CD4-positive, alpha-beta T cell treated with Interleukin-1 beta for 1 hour (primary cell): ENCODE results near the gene ETHE1.
"Not testable (repeated sequence)": the region's sequence is repeated elsewhere in the genome, so short reads cannot be mapped to it uniquely, and the experiment has no call there.

Experiments used
- DNase-seq, 2 donors: peaks; one replicate each; pipeline ENCODE4 v3.0.0-alpha.2; 2020 to 2022

ETHE1 gene

DNA sequence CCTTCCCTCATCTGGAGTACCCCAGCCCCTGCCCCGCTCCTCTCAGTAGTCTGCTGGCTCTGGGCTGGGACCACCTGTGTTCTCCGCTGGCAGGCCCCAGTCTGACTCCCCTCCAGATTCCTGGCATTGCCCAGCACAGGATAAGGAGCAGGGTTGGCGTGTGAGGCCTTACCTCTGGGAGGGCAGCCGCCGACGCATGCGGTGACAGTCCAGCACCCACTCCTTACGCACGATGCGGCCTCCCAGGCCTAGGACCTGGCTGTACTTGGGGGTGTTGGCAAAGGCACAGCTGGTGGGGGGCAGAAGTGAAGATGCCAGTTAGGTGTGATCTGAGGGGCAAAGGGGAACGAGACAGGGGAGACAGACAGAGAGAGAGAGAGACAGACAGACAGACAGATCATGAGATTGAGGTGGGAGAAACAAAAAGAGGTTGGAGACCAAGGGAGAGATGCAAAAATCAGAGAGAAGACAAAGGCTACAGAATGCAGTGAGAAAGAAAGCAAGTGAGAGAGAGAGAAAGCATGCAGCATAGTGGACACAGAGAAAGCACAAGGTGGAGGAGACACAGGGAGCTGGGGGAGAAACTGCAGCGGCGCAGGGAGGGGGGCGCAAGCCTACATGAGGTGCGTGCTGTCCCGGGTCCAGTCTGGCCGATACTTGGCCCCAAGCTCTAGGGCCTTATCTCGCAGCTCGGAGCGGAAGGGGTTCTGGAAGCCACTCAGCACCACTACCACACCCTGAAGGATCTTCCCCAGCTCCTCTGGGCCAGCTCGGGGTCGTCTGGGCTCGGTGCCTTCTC lies 24.6 kb upstream of the ETHE1 start:
- no peak for DNase-seq

DNA sequence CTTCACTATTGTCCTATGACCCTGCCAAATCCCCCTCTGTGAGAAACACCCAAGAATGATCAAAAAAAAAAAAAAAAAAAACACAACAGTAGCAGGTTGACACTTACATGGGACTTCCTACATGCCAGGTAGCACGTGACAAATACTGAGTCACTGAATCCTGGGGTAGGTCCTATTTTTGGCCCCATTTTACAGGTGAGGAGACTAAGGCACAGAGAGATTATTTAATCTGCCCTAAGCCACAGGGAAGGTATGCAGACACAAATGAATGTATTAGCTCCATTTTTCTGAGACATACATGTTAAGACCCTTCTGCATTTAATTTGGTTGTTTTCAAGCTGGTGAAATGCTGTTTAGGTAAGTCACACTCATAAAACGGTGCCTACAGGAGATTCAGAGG lies 21.7 kb upstream of the ETHE1 start:
- no peak for DNase-seq

DNA sequence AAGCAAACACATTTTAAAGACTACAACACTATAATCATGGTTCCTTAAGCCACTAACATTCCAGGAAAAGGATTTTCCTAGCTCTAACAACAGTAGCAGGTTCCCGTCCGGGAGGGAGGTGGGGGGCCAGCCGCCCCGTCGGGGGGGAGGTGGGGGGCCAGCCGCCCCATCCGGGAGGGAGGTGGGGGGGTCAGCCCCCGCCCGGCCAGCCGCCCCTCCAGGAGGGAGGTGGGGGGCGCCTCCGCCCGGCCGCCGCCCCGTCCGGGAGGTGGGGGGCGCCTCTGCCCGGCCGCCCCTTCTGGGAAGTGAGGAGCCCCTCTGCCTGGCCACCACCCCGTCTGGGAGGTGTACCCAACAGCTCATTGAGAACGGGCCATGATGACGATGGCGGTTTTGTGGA lies 20.9 kb upstream of the ETHE1 start:
- DNase-seq, result not testable (repeated sequence)

DNA sequence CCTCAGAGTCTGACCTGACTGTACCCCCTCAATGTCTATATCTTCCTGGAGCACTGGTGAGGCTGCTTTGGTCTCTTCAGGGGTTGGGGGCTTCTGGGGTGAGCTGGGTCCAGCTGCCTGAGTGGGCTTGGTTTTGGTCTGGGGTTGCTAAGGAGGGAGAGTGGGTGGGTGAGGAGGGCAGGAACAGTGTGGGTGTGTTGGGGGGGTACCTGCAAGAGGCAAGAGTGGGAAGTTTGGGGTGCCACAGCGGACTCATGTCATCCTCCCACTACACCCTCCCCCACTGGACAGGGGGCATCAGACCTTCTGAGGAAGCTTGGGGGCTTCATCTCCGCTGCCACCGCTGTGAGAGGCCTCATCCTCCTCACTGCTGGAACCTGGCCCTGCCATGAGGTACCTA lies 19.6 kb upstream of the ETHE1 start:
- no peak for DNase-seq

DNA sequence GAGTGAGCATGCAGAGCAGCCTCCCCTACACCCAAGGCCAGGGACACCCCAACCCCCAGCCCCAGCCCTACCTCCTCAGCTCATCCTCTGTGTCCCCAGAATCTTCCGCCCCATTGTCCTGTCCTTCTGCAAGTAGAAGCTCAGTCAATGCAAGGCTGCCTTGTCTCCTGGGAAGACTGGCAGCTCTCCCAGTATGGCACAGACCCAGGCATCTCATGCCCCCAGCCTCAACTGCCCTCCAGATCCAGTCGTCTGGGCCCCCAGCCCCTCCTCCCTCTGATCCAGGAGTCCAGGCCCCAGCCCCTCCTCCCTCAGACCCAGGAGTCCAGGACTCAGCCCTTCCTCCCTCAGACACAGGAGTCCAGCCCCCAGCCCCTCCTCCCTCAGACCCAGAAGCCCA lies 19.0 kb upstream of the ETHE1 start:
- no peak for DNase-seq

DNA sequence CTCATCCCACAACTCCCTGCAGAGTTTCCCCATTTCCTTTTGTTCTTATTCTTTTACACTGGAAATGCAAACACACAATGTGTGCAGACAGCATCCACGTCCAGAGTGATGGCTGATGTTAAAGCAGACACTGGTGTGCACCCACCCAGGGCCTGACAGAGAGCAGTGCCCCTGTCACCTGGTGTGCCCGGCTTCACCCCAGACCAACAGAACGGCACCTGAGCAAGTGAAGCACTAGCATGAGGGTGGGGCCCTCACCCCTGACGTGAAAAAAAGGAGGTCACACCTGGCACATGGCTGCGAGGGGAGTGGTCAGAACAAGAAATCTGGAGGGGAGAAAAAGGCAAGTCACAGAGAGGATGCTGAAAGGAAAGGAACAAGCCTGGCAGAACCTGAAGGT lies 18.3 kb upstream of the ETHE1 start:
- DNase-seq, result no peak

DNA sequence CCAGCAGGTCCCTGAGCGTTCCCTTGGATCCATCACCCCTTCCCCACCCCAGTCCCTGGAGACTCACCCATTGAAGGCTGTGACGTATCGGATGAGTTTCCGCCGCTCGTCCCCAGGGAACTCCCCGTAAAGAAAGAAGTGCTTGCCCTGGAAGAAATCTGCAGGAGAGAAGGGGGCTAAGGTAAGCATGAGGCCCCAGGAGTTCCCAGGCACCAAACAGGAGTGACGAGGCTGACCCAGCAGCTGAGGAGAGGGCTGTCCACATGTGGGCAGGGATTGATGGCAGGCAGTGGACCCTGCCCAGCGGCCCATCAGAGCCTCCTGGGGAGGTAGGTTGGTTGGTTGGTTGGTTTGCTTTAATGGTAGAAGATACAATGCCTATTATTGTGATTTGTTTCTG lies 17.1 kb upstream of the ETHE1 start:
- DNase-seq, result no peak

DNA sequence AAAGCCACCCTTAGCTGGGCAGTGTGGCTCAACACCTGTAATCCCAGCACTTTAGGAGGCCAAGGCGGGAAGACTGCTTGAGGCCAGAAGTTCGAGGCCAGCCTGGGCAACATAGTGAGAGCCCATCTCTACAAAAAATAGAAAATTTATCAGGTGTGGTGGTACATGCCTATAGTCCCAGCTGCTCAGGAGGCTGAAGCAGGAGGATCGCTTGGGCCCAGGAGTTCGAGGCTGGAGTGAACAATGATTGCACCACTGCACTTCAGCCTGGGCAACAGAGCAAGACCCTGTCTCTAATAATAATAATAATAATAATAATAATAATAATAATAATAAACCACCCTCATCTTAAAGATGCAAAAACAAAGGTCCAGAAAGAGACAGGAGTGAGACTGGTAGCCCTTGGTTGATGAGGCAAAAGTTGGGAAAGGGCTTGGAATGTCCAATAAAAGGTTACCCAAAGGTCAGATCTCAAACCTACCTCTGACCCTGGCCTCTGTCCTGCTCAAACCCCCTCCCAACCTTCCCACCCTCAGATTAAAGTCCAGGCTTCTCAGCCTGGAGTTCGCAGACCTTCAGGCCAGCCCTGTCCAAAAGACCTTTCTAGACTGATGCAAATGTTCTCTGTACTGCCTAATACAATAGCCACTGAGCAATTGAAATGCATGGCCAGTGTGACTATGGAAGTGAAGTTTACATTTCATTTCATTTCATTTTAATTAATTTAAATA lies 15.1 kb upstream of the ETHE1 start:
- no peak for DNase-seq

DNA sequence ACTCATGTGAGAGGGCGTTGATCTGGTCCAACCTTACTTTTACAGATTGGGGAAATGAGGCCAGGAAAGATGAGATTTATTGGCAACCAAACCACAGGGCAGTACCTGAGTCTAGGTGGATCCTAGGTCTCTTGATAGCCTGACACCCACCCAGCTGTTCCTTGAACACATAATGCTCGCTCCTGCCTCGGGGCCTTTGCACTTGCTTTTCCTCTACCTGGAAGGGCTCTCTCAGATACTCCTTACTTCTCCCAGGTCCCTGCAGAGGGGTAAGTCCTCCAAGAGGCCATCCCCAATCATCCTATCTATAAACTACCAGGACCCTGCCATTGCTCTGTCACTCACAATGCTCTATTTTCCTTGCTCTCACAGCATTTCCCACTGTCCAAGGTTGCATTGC lies 13.4 kb upstream of the ETHE1 start:
- DNase-seq, result no peak

DNA sequence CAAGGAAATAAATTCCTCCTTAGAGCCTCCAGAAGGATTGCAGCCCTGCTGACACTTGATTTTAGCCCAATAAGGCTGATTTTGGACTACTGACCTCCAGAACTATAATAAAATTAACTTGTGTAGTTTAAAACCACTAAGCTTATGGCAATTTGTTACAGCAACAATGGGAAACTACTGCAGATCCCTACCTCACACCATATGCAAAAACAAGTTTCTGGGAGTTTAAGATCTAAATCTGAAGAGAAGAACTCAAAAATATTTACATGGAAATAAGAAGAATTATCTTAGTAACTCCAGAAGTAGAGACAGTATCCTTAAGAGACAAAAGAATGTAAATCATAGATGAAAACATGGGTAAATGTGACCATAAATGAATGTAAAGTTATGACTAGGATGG lies 11.9 kb upstream of the ETHE1 start:
- DNase-seq, result no peak

DNA sequence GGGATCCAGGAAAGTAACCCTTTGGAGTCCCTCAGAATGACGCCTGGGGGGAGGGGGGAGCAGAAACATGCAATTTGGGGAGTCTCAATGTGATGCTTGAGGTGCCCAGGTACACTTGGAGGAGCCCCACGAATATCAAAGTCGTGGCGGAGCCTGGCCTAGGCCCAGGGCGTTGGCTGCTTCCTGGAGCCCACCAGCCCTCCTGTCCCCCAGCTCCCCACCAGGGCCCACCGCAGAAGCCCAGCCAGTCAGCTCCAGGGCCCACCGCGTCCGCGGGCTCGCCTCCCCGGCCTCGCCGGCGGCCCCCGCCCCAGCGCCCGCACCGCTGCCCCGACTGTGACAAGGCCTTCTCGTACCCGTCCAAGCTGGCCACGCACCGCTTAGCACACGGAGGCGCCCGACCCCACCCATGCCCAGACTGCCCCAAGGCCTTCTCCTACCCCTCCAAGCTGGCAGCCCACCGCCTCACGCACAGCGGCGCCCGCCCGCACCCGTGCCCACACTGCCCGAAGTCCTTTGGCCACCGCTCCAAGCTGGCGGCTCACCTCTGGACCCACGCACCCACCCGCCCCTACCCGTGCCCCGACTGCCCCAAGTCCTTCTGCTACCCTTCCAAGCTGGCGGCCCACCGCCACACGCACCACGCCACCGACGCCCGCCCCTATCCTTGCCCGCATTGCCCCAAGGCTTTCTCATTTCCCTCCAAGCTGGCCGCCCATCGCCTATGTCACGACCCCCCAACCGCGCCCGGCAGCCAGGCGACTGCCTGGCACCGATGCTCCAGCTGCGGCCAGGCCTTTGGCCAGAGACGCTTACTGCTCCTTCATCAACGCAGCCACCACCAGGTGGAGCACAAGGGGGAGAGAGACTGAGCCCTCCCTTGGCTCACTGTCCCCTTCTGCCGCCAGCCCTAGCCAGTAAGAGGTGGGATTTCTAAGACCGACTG lies 8.1 kb upstream of the ETHE1 start:
- peak; percentile 36 to 41 for DNase-seq

DNA sequence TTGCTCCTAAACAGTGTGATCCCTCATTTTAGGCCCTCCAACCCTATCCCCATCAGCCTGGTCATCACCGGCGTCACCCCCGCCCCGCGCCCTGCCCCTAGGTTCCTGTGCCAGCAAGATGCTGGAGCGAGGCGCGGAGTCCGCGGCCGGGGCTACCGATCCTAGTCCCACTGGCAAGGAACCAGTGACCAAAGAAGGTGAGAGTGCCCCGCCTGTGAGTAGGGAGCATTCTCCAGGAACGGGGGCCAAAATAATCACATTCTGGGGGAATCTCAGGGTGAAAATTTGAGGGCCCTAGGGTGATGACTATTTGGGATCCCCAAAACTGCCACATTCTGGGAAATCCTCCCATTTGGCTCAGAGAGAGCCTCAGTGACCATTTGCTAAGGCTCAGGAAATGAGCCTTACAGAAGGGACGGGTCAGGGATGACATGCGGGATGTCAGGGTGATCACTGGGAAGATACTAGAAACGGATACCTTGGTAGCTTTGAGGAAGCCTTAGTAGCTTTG lies 7.4 kb upstream of the ETHE1 start:
- DNase-seq, result no peak

DNA sequence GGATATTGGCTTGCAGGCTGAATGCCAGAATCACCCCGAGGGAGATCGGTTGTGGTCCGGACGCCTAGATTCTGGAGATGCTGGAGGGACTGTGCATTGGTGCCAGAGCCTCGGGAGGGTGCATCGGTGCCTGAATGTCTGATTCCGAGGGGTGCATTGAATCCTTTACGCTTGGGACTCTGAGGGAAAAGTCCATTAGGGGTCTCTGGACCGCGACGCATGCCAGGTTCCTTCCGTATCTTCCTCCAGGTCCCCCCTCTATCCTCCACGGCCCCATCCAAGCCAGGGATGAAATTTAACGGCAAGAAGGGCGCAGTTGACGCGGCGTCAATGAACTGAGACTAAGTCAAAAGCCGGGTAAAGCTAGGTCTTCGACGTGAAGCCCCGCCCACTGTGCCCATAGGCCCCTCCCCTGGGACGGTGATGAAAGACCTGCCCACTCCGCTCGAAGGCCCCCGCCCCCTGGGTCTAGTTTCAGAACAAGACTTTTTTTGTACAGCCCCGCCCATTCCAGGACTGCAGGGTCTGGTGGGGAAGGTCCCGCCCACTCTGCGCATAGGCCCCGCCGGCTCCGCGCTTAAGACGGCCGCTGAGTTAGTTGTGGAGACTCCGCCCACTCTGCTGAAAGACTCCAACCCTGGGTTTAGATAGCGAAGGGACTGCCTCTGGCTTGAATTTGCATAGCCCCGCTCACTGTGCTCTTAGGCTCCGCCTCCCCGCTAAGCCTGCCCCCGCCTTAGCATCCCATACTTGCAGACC lies 6.7 kb upstream of the ETHE1 start:
- DNase-seq, result peak; percentile 95 to 96

DNA sequence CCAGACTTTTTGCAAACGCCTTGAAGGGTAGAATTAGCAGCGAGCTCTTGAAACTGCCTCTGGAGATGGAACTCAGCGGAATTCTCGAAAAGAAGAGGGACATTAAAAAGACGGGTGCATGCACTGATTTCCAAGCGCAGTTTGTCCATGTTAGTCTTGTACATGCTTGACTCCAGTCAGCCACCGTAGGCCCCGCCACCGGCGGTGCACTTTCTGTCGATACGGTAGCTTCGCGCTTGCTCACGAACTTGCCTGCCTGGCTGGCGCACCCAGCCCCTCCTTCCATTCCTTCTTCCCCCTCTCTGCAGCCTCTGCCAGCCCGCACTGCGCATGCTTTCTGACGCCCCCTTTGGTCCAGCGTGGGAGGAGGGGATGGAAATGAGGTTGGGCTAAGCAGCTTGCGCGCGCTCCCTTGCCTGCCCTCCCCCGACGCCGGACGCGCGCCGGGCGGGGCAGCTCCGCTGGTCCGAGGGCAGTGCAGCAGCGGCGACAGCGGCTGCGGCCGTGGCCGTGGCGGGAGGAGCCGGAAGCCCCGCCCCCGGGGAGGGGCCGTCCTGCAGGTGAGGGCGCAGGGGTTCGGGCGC lies 6.1 kb upstream of the ETHE1 start, which contains the start of gene ZNF575:
Gene ZNF575, plus strand, starts transcription at position 227 of the 584 bp plus-strand sequence. CDS start 1,235 bp downstream, outside the sequence.
- peak; percentile 83 to 86 for DNase-seq

DNA sequence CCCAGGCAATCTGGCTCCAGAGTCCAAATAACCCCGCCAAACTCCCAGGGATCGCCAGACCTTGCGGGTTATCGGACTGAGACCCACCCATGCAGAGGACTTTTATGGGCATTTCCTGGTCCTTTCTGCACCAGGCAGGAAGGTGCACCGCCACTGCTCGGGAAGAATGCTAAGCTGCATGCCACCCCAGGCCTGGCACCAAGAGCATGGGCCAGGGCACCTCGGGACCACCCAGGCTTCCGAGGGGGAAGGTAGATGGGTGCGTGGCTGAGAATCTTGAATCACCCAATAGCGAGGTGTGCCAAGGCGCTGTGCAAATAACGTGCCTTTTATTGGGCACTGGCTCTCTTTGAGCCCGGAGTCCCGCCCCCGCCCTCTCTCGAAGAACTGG lies 5.6 kb upstream of the ETHE1 start:
- no peak for DNase-seq

DNA sequence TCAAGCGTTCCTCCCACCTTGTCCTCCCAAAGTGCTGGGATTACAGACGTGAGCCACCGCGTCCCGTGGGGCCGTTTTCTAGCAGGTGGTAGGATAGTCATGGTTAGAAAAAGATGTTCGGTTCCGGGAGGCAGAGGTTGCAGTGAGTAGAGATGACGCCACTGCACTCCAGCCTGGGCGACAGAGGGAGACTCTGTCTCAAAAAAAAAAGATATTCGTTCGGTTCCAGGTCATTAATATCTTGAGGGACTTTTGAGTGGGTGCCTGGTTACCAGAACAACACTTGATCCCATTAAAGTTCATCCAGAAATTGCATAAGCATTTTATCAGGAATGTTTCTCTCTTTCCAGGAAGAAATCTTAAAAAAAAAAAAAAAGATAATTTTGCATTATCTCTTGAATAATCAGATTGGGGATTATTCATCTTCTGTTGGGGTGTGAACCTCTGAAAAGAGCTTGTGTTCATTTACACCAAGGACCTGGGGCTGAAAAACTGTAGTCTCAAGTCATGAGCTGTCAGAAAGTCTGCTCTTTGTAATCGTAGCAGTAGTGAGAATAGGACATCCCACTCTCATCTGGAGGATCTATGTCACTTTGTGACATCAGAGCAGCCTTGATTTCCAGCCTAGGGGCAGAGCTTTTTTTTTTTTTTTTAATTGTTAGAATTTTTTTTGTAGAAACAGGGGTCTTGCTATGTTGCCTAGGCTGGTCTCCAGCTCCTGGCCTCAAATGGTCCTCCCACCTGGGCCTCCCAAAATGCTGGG lies 1.0 kb upstream of the ETHE1 start:
- no peak for DNase-seq

DNA sequence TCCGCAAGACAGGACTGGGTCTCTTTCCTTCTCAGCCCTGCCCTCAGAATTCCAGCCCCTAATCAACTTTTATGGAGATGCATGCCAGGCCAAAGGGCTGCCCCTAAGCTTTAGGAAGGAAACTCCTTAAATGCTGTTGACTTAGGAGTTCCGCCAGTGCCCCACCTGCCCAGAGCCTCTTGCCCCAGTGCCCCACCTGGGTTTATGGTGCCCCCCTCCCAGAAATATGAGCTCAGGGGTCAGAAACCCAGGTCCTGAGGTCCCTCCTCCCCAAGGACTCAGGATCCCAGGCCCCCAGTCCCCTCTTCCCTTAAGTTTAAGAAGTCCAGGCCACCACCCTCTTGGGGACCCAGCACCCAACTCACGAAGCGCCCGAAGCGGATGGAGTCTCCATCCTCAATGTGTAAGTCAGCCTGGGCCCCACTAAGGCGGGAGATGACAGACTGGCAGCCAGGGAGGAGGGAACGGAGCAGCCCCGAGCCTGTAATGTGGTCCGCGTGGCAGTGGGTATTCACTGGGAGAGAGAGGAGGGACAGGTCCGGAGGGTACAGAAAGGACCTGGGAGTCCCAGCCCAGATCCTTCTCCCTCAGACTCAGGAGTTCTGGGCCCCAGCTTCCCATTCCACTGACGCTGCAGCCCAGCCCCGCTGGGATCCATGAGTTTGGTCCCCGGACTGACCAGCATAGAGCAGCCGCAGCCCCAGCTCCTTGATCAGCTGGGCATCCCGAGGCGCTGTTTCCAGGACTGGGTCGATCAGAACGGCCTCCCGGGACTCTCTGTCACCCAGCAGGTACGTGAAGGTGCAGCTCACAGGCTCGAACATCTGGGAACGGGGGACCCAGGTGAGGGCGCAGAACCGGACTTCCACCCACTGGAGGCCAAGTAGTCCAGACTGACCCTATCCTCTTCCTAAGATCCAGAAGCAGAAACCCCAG lies 897 bp downstream of the ETHE1 start:
- peak in 1 of 2 donors; percentile 6 for DNase-seq

DNA sequence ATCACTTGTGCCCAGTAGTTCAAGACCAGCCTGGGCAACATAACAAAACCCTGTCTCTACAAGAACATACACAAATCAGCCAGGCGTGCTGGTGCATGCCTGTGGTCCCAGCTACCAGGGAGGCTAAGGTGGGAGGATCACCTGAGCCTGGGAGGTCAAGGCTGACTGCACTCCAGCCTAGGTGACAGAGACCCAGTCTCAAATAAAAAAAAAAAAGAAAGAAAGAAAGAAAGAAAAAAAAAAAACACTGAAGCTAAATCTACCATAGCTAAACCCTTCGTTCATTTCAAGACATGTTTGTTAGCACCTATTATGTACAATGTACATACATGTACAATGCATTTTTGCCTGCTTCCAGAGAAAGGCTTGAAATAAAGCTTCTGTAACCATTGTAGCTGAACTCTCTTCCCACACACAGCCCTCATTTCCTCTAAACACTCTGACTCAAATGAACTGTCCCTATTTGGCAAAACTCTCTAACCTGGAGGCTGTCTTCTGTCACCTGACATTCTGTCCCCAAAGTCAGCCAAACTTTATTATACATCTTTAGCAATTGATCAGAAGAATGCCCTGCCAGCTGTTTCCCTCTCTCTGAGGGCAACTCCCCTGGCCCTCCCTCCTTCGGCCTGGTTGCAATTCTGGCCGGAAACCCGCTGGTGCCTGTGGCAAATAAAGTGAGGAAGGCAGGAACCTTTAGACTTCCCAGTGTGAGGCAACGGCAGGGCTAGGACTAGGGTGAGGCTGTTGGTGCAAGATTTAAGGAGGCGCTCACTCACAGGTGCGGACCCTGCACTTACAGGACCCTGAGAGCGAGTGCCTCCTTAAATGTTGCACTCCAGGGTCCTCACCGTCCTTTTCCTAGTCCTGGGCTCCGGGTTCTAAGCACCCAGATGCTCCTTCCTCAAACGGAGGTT lies 1.8 kb downstream of the ETHE1 start:
- DNase-seq, result peak; percentile 35 to 47

DNA sequence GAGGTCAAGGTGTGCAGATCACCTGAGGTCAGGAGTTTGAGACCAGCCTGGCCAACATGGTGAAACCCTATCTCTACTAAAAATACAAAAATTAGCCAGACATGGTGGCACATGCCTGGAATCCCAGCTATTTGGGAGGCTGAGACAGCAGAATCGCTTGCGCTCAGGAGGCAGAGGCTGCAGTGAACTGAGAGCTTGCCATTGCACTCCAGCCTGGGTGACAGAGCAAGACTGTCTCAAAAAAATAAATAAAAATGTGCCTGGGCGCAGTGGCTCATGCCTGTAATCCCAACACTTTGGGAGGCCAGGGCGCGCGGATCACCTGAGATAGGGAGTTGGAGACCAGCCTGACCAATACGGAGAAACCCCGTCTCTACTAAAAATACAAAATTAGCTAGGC lies 3.3 kb downstream of the ETHE1 start:
- not testable (repeated sequence) for DNase-seq
